HUDEP-2 (cell line): ENCODE measurements around the gene PLGLB1.
"Not testable (repeated sequence)": the region's sequence is repeated elsewhere in the genome, so short reads cannot be mapped to it uniquely, and the experiment has no call there.

ENCODE experiments used
- DNase-seq, 76 experiments: peaks; one replicate each; lab custom pipeline; 2025; ENCODE audit not compliant: unreplicated experiment in 76 of 76; lab: John Stamatoyannopoulos, UW

Gene PLGLB1

GRCh38 chr2:87021744-87022143 lies at the start of gene PLGLB1:
PLGLB1 (minus strand) TSS chr2:87021844; CDS start chr2:87021783, 61 bp downstream.
- DNase-seq = not testable (repeated sequence)

DNA sequence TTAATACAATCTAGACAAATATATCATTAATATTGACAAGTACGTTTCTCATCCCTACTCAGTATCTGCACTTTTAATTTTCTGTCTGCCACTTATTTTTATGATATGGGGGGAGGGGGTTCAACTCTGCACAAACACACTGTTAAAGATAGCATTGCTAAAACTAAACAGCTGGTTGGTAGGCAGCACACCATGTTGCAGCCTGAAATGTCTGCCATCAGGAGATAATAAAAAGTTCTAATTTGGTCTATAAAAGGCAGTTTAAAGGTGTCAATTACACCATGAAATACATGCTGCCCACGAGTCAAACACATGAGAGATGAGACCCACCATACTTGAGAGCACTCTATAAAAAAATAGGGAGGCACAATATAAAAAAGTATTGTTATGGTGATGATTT lies 42.7 kb upstream of the PLGLB1 start:
- not testable (repeated sequence) for DNase-seq

- DNase-seq = not testable (repeated sequence)
Measured at GRCh38 chr2:87063431-87063830, 41.8 kb upstream of the PLGLB1 start.

GRCh38 chr2:87061519-87061918 lies 39.9 kb upstream of the PLGLB1 start:
- not testable (repeated sequence) for DNase-seq

DNA sequence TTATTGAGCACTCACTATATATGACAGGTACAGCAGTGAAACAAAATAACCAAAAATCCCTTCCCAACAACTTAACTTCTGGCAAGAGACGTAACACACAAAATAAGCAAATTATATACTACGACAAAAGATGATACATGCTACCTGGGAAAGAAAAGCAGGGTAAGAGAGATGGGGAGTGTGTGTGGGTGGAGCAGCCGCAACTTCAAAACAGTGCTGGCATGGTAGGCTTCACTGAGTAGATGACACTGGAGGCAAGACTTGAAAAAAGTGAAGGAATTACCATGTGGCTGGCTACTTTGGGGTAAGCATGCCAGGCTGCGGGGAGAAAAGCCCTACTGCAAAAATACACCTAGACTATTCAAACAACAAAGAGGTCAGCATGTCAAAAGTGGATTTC lies 36.0 kb upstream of the PLGLB1 start:
- not testable (repeated sequence) for DNase-seq

- DNase-seq = not testable (repeated sequence)
Measured at GRCh38 chr2:87056843-87057242, 35.2 kb upstream of the PLGLB1 start.

GRCh38 chr2:87056435-87056834 lies 34.8 kb upstream of the PLGLB1 start:
- not testable (repeated sequence) for DNase-seq

DNA sequence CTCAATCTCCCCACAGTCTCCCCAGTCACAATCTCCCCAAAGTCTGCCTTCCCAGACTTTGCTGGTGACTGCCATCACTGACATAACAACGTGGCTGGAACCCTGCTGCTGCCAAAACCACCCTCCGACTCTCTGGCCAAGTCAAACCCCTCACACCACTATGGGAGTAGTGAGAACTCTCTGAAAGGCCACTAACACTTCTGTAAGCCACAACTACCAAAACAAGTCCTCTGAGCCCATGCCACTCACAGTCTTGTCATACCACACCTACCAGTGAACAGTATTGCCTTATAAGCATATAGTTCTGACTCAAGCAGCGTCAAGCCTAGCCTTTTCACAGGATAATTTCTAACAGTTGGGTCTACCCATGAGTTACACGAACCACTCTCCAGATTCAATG lies 32.7 kb upstream of the PLGLB1 start:
- not testable (repeated sequence) for DNase-seq

GRCh38 chr2:87041321-87041978 lies 19.8 kb upstream of the PLGLB1 start:
- not testable (repeated sequence) for DNase-seq

DNA sequence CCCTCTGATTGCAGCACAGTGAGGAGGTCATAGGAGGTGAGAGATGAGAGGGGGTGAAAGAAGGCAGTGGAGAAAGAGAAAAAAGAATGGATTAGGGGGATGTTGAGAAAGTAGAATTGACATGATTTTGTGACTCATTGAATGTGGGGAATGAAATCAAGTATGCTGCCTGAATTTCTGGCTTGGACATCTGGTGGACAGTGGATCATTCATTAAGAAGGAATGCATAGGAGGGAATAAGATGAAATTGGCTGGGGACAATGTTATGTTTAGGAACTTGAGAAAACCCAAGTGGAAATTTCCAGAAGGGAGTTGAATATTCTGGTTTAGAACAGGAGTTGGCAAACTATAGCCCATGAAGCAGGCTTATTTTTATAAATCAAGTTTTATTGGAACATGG lies 7.0 kb upstream of the PLGLB1 start:
- not testable (repeated sequence) for DNase-seq

GRCh38 chr2:87026816-87027215 lies 5.2 kb upstream of the PLGLB1 start:
- not testable (repeated sequence) for DNase-seq

DNA sequence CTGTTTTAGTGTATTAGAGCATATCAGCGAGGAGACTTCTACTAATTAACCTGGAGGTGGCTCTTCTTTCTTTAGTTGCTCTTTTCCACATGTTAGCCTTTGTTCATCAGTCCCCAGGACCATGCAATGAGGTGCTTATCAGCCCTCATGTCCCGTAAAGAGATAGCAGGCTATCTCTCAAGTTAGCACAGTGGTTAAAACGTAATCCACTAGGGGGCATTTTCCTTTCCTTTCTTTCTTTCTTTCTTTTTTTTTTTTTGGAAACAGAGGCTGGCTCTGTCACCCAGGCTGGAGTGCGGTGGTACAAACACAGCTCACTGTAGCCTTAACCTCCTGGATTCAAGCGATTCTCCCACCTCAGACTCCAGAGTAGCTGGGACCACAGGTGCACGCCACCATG lies 4.3 kb upstream of the PLGLB1 start:
- not testable (repeated sequence) for DNase-seq

GRCh38 chr2:87023988-87024615 lies 2.5 kb upstream of the PLGLB1 start:
- not testable (repeated sequence) for DNase-seq

DNA sequence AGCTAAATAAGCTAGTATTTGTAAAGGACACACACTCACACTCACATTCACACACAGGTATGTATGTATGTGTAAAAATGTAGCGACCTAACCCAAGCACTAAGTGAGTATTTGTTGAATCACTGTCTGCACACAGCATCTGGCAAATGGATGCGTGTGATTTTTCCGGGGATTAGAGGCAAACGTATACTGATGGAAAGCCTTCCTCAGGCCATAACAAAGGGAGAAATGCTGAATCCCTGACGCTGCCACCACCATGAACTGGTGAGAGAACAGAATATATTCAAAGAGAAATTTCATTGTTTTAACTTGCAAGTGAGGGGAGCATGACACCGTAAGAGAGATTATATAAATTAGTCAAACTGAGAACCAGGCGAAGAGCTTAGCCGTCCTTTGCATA lies 601 bp downstream of the PLGLB1 start:
- DNase-seq = not testable (repeated sequence)

- DNase-seq = not testable (repeated sequence)
Measured at GRCh38 chr2:87019053-87019452, 2.6 kb downstream of the PLGLB1 start.

- not testable (repeated sequence) for DNase-seq
Measured at GRCh38 chr2:87014489-87015169, 7.0 kb downstream of the PLGLB1 start.

- DNase-seq = not testable (repeated sequence)
Measured at GRCh38 chr2:87004398-87004797, 17.2 kb downstream of the PLGLB1 start.
